ENCODE data around the gene KRT1. TPM values are rescaled to one million over a fixed set of nuclear protein-coding genes. Genes with fewer than 3 reads are reported as not detected.

Gene KRT1
- polyA plus RNA-seq, 1 of the 3 experiments (the other 2 are of a cell fraction), result not detected

GRCh38 chr12:52675301-52675701 lies 4.9 kb downstream of the KRT1 start:
- Histone ChIP-seq H3K79me2 (ENCODE audit: insufficient read depth) (no peaks in the 10 kb centered on the region), H4K20me1 (ENCODE audit: insufficient read depth) (no peaks in the 10 kb centered on the region), H3K9me2 (no peaks in the 10 kb centered on the region), H3K4me3 (ENCODE audit: low read depth in 2 of 2, low read length in 1 of 2) (no peak overlapping the region), H3K27me3 (ENCODE audit: insufficient read depth) (peaks cover 52% of the 10 kb centered on the region), H3K9me3 (no peaks in the 10 kb centered on the region), H3F3A (replicated peaks; ENCODE audit: insufficient read depth) (no peaks in the 10 kb centered on the region), H3K36me3 (replicated peaks in 1 of 2; ENCODE audit: control insufficient read depth in 1 of 2, insufficient read depth in 2 of 2, low read length in 1 of 2) (no peaks in the 10 kb centered on the region), H3K4me2 (no peak overlapping the region), H2AFZ (ENCODE audit: low read depth) (no peak overlapping the region), H3K4me1 (ENCODE audit: control insufficient read depth in 1 of 2, insufficient read depth in 2 of 2, low read depth in 1 of 2, low read length in 1 of 2) (no peaks in the 10 kb centered on the region), H3K27ac (ENCODE audit: low read depth in 2 of 2, low read length in 1 of 2) (no peak overlapping the region), H3K9ac (no peak overlapping the region)
- no peak for TF ChIP-seq CTCF (IDR thresholded peaks at IDR 0.05)
- TF ChIP-seq FOSL2 (IDR thresholded peaks at IDR 0.05; ENCODE audit: borderline replicate concordance, low read depth), result no peak
- TF ChIP-seq NRF1 (IDR thresholded peaks at IDR 0.05; ENCODE audit: low read depth, low read length), result no peak
- TF ChIP-seq JUND (IDR thresholded peaks at IDR 0.05), result no peak
- no peak for TF ChIP-seq PBX3 (IDR thresholded peaks at IDR 0.05)
- no peak for TF ChIP-seq SMC3 (IDR thresholded peaks at IDR 0.05; ENCODE audit: low read depth, low read length)
- TF ChIP-seq GABPA (IDR thresholded peaks at IDR 0.05; ENCODE audit: low read depth), result no peak
- TF ChIP-seq USF2 (IDR thresholded peaks at IDR 0.05; ENCODE audit: borderline replicate concordance, low read depth, low read length), result no peak
- TF ChIP-seq EP300 (IDR thresholded peaks at IDR 0.05; ENCODE audit: borderline replicate concordance in 1 of 2, low read depth in 1 of 2, low read length in 1 of 2), result no peak
- no peak for TF ChIP-seq MAX (IDR thresholded peaks at IDR 0.05; ENCODE audit: low read depth)
- no peak for TF ChIP-seq REST (IDR thresholded peaks at IDR 0.05; ENCODE audit: low read depth, low read length)
- TF ChIP-seq RAD21 (IDR thresholded peaks at IDR 0.05; ENCODE audit: low read length), result no peak
- TF ChIP-seq ZBTB33 (IDR thresholded peaks at IDR 0.05; ENCODE audit: borderline replicate concordance, low read depth), result no peak
- TF ChIP-seq SIN3A (IDR thresholded peaks at IDR 0.05; ENCODE audit: borderline replicate concordance, low read depth, low read length), result no peak
- WGBS (ENCODE audit: low lambda C conversion rate), result 56% methylated on average over 26 of the region's 28 CpGs
- DNase-seq, result no peak
- ChIA-PET CTCF (no interaction called here), POLR2A (no interaction called here)
